OCI-LY7 (cell line): ENCODE data around the gene FAM240B. TPM values are rescaled to one million over a fixed set of nuclear protein-coding genes. Genes with fewer than 3 reads are reported as not detected.

Experiments
- BruUV-seq: library from RNA; stranded (reverse); fragments of 400-500 nt; replicated peaks from 2 replicates; lab custom pipeline; 2021; lab: Mats Ljungman, UMichigan
- CTCF ChIA-PET: fragments of 300-600 bp; sonication (Branson Sonifier 250); formaldehyde crosslinking; loops from one replicate; lab custom pipeline; 2022; ENCODE audit warnings: antibody characterized with exemption; ENCODE audit not compliant: unreplicated experiment; lab: Charles Lee
- POLR2A ChIA-PET: fragments of 300-600 bp; sonication (Branson Sonifier 250); formaldehyde crosslinking; loops from one replicate; lab custom pipeline; 2022; ENCODE audit warnings: antibody characterized with exemption; lab: Charles Lee
- DNase-seq: peaks from one replicate; pipeline ENCODE4 v3.0.0-alpha.2; 2015; ENCODE audit warnings: low spot score
- H2AFZ ChIP-seq: fragments of 200-600 bp; sonication (generic), shearing (Covaris generic); 2 replicates; pipeline ENCODE4 v1.6.1; 2014; ENCODE audit warnings: mild to moderate bottlenecking, antibody characterized with exemption, low read length, moderate library complexity
- H3K27ac ChIP-seq: fragments of 200-600 bp; sonication (generic); 2 replicates; pipeline ENCODE4 v1.5.1; 2014; ENCODE audit warnings: mixed run types, low read depth, mild to moderate bottlenecking, moderate library complexity, low read length, inconsistent platforms; ENCODE audit not compliant: poor library complexity, severe bottlenecking
- H3K36me3 ChIP-seq: fragments of 200-600 bp; sonication (generic); 2 replicates; pipeline ENCODE4 v1.6.1; 2014; ENCODE audit warnings: mild to moderate bottlenecking, antibody characterized with exemption, low read length, moderate library complexity, mixed read lengths; ENCODE audit not compliant: insufficient read depth
- H3K4me1 ChIP-seq: fragments of 200-600 bp; sonication (generic); 2 replicates; pipeline ENCODE4 v1.5.1; 2014; ENCODE audit warnings: mild to moderate bottlenecking, low read length; ENCODE audit not compliant: insufficient read depth, poor library complexity, severe bottlenecking
- H3K4me2 ChIP-seq: fragments of 200-600 bp; sonication (generic); 2 replicates; pipeline ENCODE4 v1.6.1; 2014; ENCODE audit warnings: mild to moderate bottlenecking, low read length
- H3K4me3 ChIP-seq: fragments of 200-600 bp; sonication (generic); 2 replicates; pipeline ENCODE4 v1.5.1; 2014; ENCODE audit warnings: mild to moderate bottlenecking, low read depth, low read length; ENCODE audit not compliant: poor library complexity, severe bottlenecking
- H3K79me2 ChIP-seq: fragments of 200-600 bp; sonication (generic); 2 replicates; pipeline ENCODE4 v1.6.1; 2016; ENCODE audit warnings: low read depth, mild to moderate bottlenecking, low read length, moderate library complexity, mixed read lengths; ENCODE audit not compliant: insufficient read depth
- H3K9me2 ChIP-seq: fragments of 200-600 bp; sonication (generic); 2 replicates; pipeline ENCODE4 v1.6.1; 2016; ENCODE audit warnings: mild to moderate bottlenecking, low read length, mixed read lengths; ENCODE audit not compliant: insufficient read depth
- H3K9me3 ChIP-seq: fragments of 200-600 bp; sonication (generic); 2 replicates; pipeline ENCODE4 v1.6.1; 2014; ENCODE audit warnings: mild to moderate bottlenecking, mixed run types, low read length, mixed read lengths
- H4K20me1 ChIP-seq: fragments of 200-600 bp; sonication (generic); 2 replicates; pipeline ENCODE4 v1.6.1; 2014; ENCODE audit warnings: mild to moderate bottlenecking, antibody characterized with exemption, low read length, moderate library complexity, mixed read lengths; ENCODE audit not compliant: insufficient read depth
- EZH2phosphoT487 ChIP-seq: fragments of 200-600 bp; sonication (generic); IDR thresholded peaks from 2 replicates; pipeline ENCODE4 v1.6.1; 2018; ENCODE audit warnings: low read depth, borderline replicate concordance, mild to moderate bottlenecking, mixed run types, antibody characterized with exemption, low read length, moderate library complexity, mixed read lengths
- intact Hi-C: fragments of 100-400 bp; cut with micrococcal nuclease; formaldehyde crosslinking; loops from one replicate; pipeline ENCODE4 v1.10.0; 2022; ENCODE audit not compliant: unreplicated experiment
- total RNA-seq, 2 experiments: library from RNA; depleted of rRNA in 1 of 2; stranded (reverse); fragments of >200 nt in 1 of 2; shearing (Covaris generic) in 1 of 2; gene quantifications; 2 replicates each; pipeline ENCODE4 v1.2.3, GENCODE V29; 2014 to 2022
- TF ChIP-seq, protein P1 (sequence below): fragments of 200-600 bp; sonication (generic); conservative IDR thresholded peaks from 2 replicates; pipeline ENCODE4 v1.5.1; 2014; ENCODE audit warnings: mild to moderate bottlenecking, antibody characterized with exemption, low read length, moderate library complexity, mixed read lengths

The FAM240B gene
- total RNA-seq, 2 experiments from 2014 or later = not detected

DNA sequence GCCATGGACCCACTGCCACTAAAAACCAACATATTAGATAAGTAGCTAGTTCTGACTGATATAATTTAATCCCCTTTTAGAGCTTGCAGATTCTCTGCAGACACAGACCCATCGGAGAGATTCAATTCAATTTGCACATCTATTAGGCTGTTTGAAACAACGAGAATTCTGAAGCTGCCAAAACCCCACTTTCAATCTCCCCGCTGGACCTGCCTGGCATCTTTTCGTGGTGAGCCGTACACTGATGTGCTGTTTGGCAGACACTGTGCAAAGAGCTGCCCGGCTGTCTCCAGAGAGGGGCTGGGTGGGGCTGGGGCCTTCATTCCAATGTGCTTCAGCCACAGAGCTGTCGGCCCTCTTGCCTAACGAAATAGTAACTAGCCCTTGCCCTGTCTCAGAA, 42.1 kb upstream of the FAM240B start:
- Histone ChIP-seq H3K9me3 (no peaks in the 10 kb centered on the region), H3K27ac (no peak overlapping the region), H3K36me3 (no peaks in the 10 kb centered on the region), H3K9me2 (no peaks in the 10 kb centered on the region), H3K4me2 (no peak overlapping the region), H3K4me3 (no peak overlapping the region), H3K79me2 (no peaks in the 10 kb centered on the region), H3K4me1 (no peaks in the 10 kb centered on the region), H2AFZ (no peak overlapping the region), H4K20me1 (no peaks in the 10 kb centered on the region)
- ChIA-PET POLR2A (no interaction called here), CTCF (no interaction called here)
- BruUV-seq = no TSS peak
- intact Hi-C loops = no loop called here
- TF ChIP-seq, protein P1, sequence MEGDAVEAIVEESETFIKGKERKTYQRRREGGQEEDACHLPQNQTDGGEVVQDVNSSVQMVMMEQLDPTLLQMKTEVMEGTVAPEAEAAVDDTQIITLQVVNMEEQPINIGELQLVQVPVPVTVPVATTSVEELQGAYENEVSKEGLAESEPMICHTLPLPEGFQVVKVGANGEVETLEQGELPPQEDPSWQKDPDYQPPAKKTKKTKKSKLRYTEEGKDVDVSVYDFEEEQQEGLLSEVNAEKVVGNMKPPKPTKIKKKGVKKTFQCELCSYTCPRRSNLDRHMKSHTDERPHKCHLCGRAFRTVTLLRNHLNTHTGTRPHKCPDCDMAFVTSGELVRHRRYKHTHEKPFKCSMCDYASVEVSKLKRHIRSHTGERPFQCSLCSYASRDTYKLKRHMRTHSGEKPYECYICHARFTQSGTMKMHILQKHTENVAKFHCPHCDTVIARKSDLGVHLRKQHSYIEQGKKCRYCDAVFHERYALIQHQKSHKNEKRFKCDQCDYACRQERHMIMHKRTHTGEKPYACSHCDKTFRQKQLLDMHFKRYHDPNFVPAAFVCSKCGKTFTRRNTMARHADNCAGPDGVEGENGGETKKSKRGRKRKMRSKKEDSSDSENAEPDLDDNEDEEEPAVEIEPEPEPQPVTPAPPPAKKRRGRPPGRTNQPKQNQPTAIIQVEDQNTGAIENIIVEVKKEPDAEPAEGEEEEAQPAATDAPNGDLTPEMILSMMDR = no peak
- TF ChIP-seq EZH2phosphoT487 = no peak
- no peak for DNase-seq

DNA sequence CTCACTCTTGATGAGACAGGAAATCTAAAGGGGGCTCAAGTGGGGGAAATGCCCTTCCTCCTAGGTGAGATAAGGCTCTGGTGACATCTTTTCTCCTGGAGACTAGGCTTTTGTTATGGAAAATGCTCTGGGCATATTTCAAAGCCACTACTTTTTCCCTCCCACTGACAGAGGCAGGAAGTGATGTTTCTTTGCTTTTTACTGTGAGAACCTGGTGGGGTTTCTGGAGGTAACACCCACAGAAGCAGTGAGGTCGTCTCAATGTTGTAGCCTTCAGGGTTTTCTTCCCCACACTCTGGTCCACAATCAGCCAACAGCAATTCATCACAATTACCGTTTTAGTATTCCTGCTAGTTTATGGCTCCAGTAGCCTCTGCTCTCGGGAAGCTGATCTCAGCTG, 41.4 kb upstream of the FAM240B start:
- intact Hi-C loops = no loop called here
- H3K4me1 ChIP-seq = no peaks in the 10 kb centered on the region

DNA sequence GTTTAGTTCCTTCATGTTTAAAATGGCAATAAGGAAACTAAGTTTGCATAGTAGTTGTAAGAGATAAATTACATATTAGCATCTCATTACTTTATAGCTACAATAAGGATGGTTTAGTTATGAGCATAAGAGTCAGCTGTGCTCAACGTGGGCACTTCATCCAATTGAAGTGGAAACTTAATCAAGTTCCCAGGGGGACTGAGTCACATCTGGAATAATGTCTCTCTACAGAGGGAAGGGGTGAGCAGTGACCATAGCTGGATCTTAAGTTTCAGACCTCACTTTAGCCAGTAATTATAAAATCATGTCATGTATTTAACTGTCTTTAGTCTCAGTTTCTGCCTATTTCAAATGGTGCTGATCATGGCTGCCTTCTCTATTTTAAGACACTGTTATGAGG, 36.8 kb upstream of the FAM240B start:
- H3K9me3 ChIP-seq = no peaks in the 10 kb centered on the region
- no peaks in the 10 kb centered on the region for H3K4me1 ChIP-seq
- no peak overlapping the region for H2AFZ ChIP-seq
- H3K9me2 ChIP-seq = no peaks in the 10 kb centered on the region
- no peak overlapping the region for H3K4me3 ChIP-seq
- H3K36me3 ChIP-seq = no peaks in the 10 kb centered on the region
- ChIA-PET CTCF (no interaction called here), POLR2A (no interaction called here)
- BruUV-seq = no TSS peak
- no peak overlapping the region for H3K4me2 ChIP-seq
- intact Hi-C loops = no loop called here
- H4K20me1 ChIP-seq = no peaks in the 10 kb centered on the region
- no peak for TF ChIP-seq EZH2phosphoT487
- TF ChIP-seq, protein P1 = no peak
- no peak overlapping the region for H3K27ac ChIP-seq
- DNase-seq = no peak
- no peaks in the 10 kb centered on the region for H3K79me2 ChIP-seq

More for the DNA sequence above, 41.4 kb upstream of the FAM240B start:
- Histone ChIP-seq H3K27ac (no peak overlapping the region), H3K9me2 (no peaks in the 10 kb centered on the region), H2AFZ (no peak overlapping the region), H3K4me2 (no peak overlapping the region), H4K20me1 (no peaks in the 10 kb centered on the region), H3K9me3 (no peaks in the 10 kb centered on the region), H3K79me2 (no peaks in the 10 kb centered on the region), H3K36me3 (no peaks in the 10 kb centered on the region), H3K4me3 (no peak overlapping the region)
- POLR2A ChIA-PET = no interaction called here
- no peak for TF ChIP-seq EZH2phosphoT487
- TF ChIP-seq, protein P1 = no peak
- CTCF ChIA-PET = no interaction called here
- BruUV-seq = no TSS peak
- no peak for DNase-seq
